Panc1 (cell line): ENCODE measurements around the gene CLINT1. TPM values are rescaled to one million over a fixed set of nuclear protein-coding genes. Genes with fewer than 3 reads are reported as not detected.

Experiments
- ATAC-seq: fragments of 200-7000 bp; cut with Tn5 transposase; 2 replicates; pipeline ENCODE4 v1.9.1; 2020; ENCODE audit warnings: mild to moderate bottlenecking, moderate library complexity
- BruUV-seq: library from RNA; stranded (reverse); fragments of 400-500 nt; replicated peaks from 2 replicates; lab custom pipeline; 2021; lab: Mats Ljungman, UMichigan
- CTCF ChIA-PET: fragments of 300-600 bp; sonication (Branson Sonifier 250); formaldehyde crosslinking; loops from one replicate; lab custom pipeline; 2022; ENCODE audit warnings: antibody characterized with exemption; lab: Charles Lee
- POLR2A ChIA-PET: fragments of 300-600 bp; sonication (Branson Sonifier 250); formaldehyde crosslinking; loops from one replicate; lab custom pipeline; 2022; ENCODE audit warnings: antibody characterized with exemption; lab: Charles Lee
- DNase-seq: peaks from one replicate; pipeline ENCODE4 v3.0.0-alpha.2; 2010; ENCODE audit warnings: low read depth, low spot score
- H3K27ac ChIP-seq: 2 replicates; pipeline ENCODE4 v1.5.1; 2011; ENCODE audit warnings: mild to moderate bottlenecking, low read length, inconsistent platforms
- H3K27me3 ChIP-seq: fragments of 200-500 bp; sonication (Bioruptor generic); 2 replicates; pipeline ENCODE4 v1.6.0; 2014; ENCODE audit warnings: low read length, inconsistent platforms; ENCODE audit not compliant: control insufficient read depth, insufficient read depth
- H3K36me3 ChIP-seq: fragments of 200-500 bp; sonication (Bioruptor generic); 2 replicates; pipeline ENCODE4 v1.5.1; 2014; ENCODE audit warnings: inconsistent platforms, mild to moderate bottlenecking, low read length, moderate library complexity; ENCODE audit not compliant: control insufficient read depth, insufficient read depth
- H3K4me1 ChIP-seq: 2 replicates; pipeline ENCODE4 v1.5.1; 2011; ENCODE audit warnings: inconsistent platforms, mild to moderate bottlenecking, low read length, moderate library complexity; ENCODE audit not compliant: control insufficient read depth, insufficient read depth
- H3K4me3 ChIP-seq, 2 experiments: 2 replicates each; pipeline ENCODE4 v1.5.1; 2011 to 2012; ENCODE audit warnings: low read depth in 2 of 2, low read length in 2 of 2, mild to moderate bottlenecking in 2 of 2, inconsistent platforms in 1 of 2, moderate library complexity in 1 of 2
- H3K9me3 ChIP-seq: fragments of 200-500 bp; sonication (Bioruptor generic); 2 replicates; pipeline ENCODE4 v1.5.1; 2014; ENCODE audit warnings: low read depth, mild to moderate bottlenecking, inconsistent platforms, low read length, moderate library complexity; ENCODE audit not compliant: control insufficient read depth, insufficient read depth
- POLR2AphosphoS5 ChIP-seq: IDR thresholded peaks from 2 replicates; pipeline ENCODE4 v1.6.1; 2012; ENCODE audit warnings: mild to moderate bottlenecking, low read depth, low read length, moderate library complexity
- REST ChIP-seq, 2 experiments: IDR thresholded peaks; 2 replicates each; pipeline ENCODE4 v1.6.1; 2011 to 2012; ENCODE audit warnings: low read depth in 2 of 2, control low read depth in 1 of 2, low read length in 1 of 2, mild to moderate bottlenecking in 1 of 2, moderate library complexity in 1 of 2; ENCODE audit not compliant: insufficient read depth in 1 of 2
- SIN3A ChIP-seq: IDR thresholded peaks from 2 replicates; pipeline ENCODE4 v1.6.1; 2012; ENCODE audit warnings: low read depth, mild to moderate bottlenecking, low read length, moderate library complexity, borderline replicate concordance; ENCODE audit not compliant: insufficient read depth
- TCF7L2 ChIP-seq: IDR thresholded peaks from 2 replicates; pipeline ENCODE4 v1.6.1; 2011; ENCODE audit warnings: mild to moderate bottlenecking, low read depth, low read length, inconsistent platforms
- in situ Hi-C: cut with HindIII; loops from 2 replicates; pipeline ENCODE4 v1.10.0; 2016; ENCODE audit warnings: low sequenced_read_pairs, low pct_unique_long_range_greater_than_20kb
- intact Hi-C: fragments of 100-400 bp; cut with micrococcal nuclease; formaldehyde crosslinking; loops from one replicate; pipeline ENCODE4 v1.10.0; 2022; ENCODE audit not compliant: unreplicated experiment
- total RNA-seq: library from RNA; stranded (reverse); gene quantifications from one replicate; pipeline ENCODE4 v1.2.1, GENCODE V29; 2021; ENCODE audit not compliant: unreplicated experiment
- TF ChIP-seq, protein P1 (sequence below): fragments of 450-650 bp; IDR thresholded peaks from 2 replicates; pipeline ENCODE4 v1.5.1; 2017; ENCODE audit warnings: mild to moderate bottlenecking

CLINT1 gene
- total RNA-seq, 1 experiment from 2014 or later, result 81.6 TPM

DNA sequence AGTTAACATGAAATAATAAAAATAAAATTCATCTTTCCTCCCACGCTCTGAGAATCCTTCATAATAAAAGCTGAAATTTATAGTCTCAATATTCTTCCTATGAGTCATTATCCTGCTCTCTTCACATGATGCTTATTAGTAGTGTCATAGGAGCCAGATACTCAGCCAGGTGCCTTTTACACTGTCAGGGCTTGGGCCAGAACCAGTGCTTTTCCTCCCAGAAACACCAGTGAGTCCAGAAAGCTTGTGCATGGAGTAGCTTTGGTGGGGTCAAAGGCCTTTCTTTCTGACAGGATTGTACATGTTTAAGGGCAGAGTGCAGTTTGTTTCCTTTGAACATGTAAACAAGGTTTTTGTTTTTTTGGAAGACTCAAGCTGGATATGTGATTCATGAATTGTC, 108.6 kb downstream of the CLINT1 start:
- Histone ChIP-seq H3K4me3 (no peak overlapping the region), H3K27ac (no peak overlapping the region), H3K27me3 (no peaks in the 10 kb centered on the region), H3K36me3 (no peaks in the 10 kb centered on the region), H3K9me3 (no peaks in the 10 kb centered on the region), H3K4me1 (no peaks in the 10 kb centered on the region)
- CTCF ChIA-PET, result no interaction called here
- in situ Hi-C loops (no loop called here), intact Hi-C loops (no loop called here)
- POLR2A ChIA-PET, result no interaction called here
- no TSS peak for BruUV-seq
- DNase-seq (no peak), ATAC-seq (no peak)
- TF ChIP-seq REST (IDR thresholded peaks at IDR 0.05; ENCODE audit: insufficient read depth in 1 of 2, low read depth in 2 of 2, low read length in 1 of 2), result no peak
- TF ChIP-seq, protein P1, sequence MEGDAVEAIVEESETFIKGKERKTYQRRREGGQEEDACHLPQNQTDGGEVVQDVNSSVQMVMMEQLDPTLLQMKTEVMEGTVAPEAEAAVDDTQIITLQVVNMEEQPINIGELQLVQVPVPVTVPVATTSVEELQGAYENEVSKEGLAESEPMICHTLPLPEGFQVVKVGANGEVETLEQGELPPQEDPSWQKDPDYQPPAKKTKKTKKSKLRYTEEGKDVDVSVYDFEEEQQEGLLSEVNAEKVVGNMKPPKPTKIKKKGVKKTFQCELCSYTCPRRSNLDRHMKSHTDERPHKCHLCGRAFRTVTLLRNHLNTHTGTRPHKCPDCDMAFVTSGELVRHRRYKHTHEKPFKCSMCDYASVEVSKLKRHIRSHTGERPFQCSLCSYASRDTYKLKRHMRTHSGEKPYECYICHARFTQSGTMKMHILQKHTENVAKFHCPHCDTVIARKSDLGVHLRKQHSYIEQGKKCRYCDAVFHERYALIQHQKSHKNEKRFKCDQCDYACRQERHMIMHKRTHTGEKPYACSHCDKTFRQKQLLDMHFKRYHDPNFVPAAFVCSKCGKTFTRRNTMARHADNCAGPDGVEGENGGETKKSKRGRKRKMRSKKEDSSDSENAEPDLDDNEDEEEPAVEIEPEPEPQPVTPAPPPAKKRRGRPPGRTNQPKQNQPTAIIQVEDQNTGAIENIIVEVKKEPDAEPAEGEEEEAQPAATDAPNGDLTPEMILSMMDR, result no peak
- TF ChIP-seq SIN3A, result no peak
- TF ChIP-seq POLR2AphosphoS5, result no peak
- no peak for TF ChIP-seq TCF7L2

GRCh38 chr5:157749462-157749799, 109.5 kb downstream of the CLINT1 start:
- H3K27ac ChIP-seq, result no peak overlapping the region
- ChIA-PET POLR2A (no interaction called here), CTCF (no interaction called here)
- BruUV-seq, result no TSS peak
- no peaks in the 10 kb centered on the region for H3K9me3 ChIP-seq
- in situ Hi-C loops (no loop called here), intact Hi-C loops (loop anchor here (10.0 kb wide), 1 partner anchor 605 kb away; the partner anchor contains the start of gene MED7)
- TF ChIP-seq TCF7L2 (no peak), POLR2AphosphoS5 (no peak), REST (IDR thresholded peaks at IDR 0.05; ENCODE audit: insufficient read depth in 1 of 2, low read depth in 2 of 2, low read length in 1 of 2) (no peak), SIN3A (no peak)
- TF ChIP-seq, protein P1, result no peak
- no peaks in the 10 kb centered on the region for H3K27me3 ChIP-seq
- peaks cover 4% of the 10 kb centered on the region; the same call in 1 of the 2 replicates for H3K4me1 ChIP-seq
- DNase-seq (no peak), ATAC-seq (no peak)
- H3K36me3 ChIP-seq, result no peaks in the 10 kb centered on the region
- H3K4me3 ChIP-seq, result no peak overlapping the region
